K562 (cell line): ENCODE results near the gene RPL14. TPM values are rescaled to one million over a fixed set of nuclear protein-coding genes. Genes with fewer than 3 reads are reported as not detected.

Experiments used
- ATAC-seq: fragments of 200-7000 bp; cut with Tn5 transposase; 3 replicates; pipeline ENCODE4 v1.9.1; 2020; ENCODE audit warnings: moderate library complexity
- BruUV-seq: library from RNA; stranded (reverse); fragments of 400-500 nt; replicated peaks from 2 replicates; lab custom pipeline; 2021; lab: Mats Ljungman, UMichigan
- CTCF ChIA-PET: fragments of 300-600 bp; formaldehyde crosslinking; extraction: SDS; loops from one replicate; lab custom pipeline; 2021; ENCODE audit warnings: low intra/inter-chr PET ratio; lab: Yijun Ruan, JAX
- POLR2A ChIA-PET: fragments of 300-600, 350-650 bp; sonication (Branson Sonifier 250); formaldehyde crosslinking; extraction: SDS; loops from one replicate; lab custom pipeline; 2021; ENCODE audit warnings: antibody characterized with exemption, inconsistent platforms; lab: Yijun Ruan, JAX
- DNase-seq, 4 experiments: peaks; one replicate each; pipeline versions ENCODE4 v3.0.0 to v3.0.0-alpha.2; 2011 to 2018; ENCODE audit warnings: low spot score in 3 of 4, mixed read lengths in 3 of 4; ENCODE audit errors: extremely low read depth in 1 of 4
- FAIRE-seq: peaks from 2 replicates; lab custom pipeline; 2011; peaks lifted over from hg19 to GRCh38; lab: Jason Lieb, UNC
- H2AFZ ChIP-seq: 2 replicates; pipeline ENCODE4 v1.6.0; 2011; ENCODE audit warnings: low read depth, low read length, control low read depth, inconsistent platforms
- H3K27ac ChIP-seq: fragments of 200-600 bp; 3 replicates; pipeline ENCODE4 v1.8.0; 2011; ENCODE audit warnings: low read depth, mild to moderate bottlenecking, control low read depth, inconsistent platforms, low read length, moderate library complexity, mixed read lengths; ENCODE audit errors: extremely low read depth
- H3K27me3 ChIP-seq, 2 experiments: fragments of 300-600 bp in 1 of 2; 2 replicates in 1 of 2; 3 replicates in 1 of 2; pipeline versions ENCODE4 v1.6.0 to v1.8.0; 2011; ENCODE audit warnings: inconsistent platforms in 2 of 2, low read length in 2 of 2, mild to moderate bottlenecking in 1 of 2, mixed read lengths in 1 of 2, moderate library complexity in 1 of 2; ENCODE audit not compliant: control insufficient read depth in 2 of 2, insufficient read depth in 2 of 2
- H3K36me3 ChIP-seq: fragments of 300-600 bp; 3 replicates; pipeline ENCODE4 v1.8.0; 2011; ENCODE audit warnings: mild to moderate bottlenecking, low read length, inconsistent platforms; ENCODE audit not compliant: control insufficient read depth, insufficient read depth
- H3K4me1 ChIP-seq, 2 experiments: fragments of 200-600 bp in 1 of 2; replicated peaks in 1 of 2; 2 replicates in 1 of 2; 3 replicates in 1 of 2; pipeline versions ENCODE4 v1.5.1 to v1.8.0; 2011; ENCODE audit warnings: inconsistent platforms in 2 of 2, low read length in 2 of 2, mild to moderate bottlenecking in 1 of 2, mixed read lengths in 1 of 2, moderate library complexity in 1 of 2; ENCODE audit not compliant: control insufficient read depth in 2 of 2, insufficient read depth in 2 of 2
- H3K4me2 ChIP-seq: 2 replicates; pipeline ENCODE4 v1.6.1; 2011; ENCODE audit warnings: low read length, control low read depth, inconsistent platforms, mixed read lengths; ENCODE audit not compliant: insufficient read depth
- H3K4me3 ChIP-seq: fragments of 200-600 bp; sonication (generic), shearing (Covaris generic); 2 replicates; pipeline ENCODE4 v1.5.1; 2016; ENCODE audit warnings: control low read depth, inconsistent platforms
- H3K79me2 ChIP-seq: fragments of 200-600 bp; 3 replicates; pipeline ENCODE4 v1.8.0; 2011; ENCODE audit warnings: low read length, inconsistent platforms; ENCODE audit not compliant: control insufficient read depth, insufficient read depth
- H3K9ac ChIP-seq, 2 experiments: 2 replicates each; pipeline versions ENCODE4 v1.6.0 to v1.6.1; 2011; ENCODE audit warnings: low read depth in 2 of 2, low read length in 2 of 2, control low read depth in 1 of 2, inconsistent platforms in 1 of 2, mild to moderate bottlenecking in 1 of 2, mixed read lengths in 1 of 2; ENCODE audit not compliant: insufficient read depth in 1 of 2
- H3K9me1 ChIP-seq: one replicate; pipeline ENCODE4 v1.6.0; 2011; ENCODE audit warnings: inconsistent platforms, mild to moderate bottlenecking, low read length, moderate library complexity; ENCODE audit not compliant: control insufficient read depth, insufficient read depth
- H3K9me3 ChIP-seq: replicated peaks from 2 replicates; pipeline ENCODE4 v1.5.1; 2011; ENCODE audit warnings: low read depth, low read length, inconsistent platforms; ENCODE audit not compliant: control insufficient read depth, insufficient read depth
- H4K20me1 ChIP-seq: replicated peaks from 2 replicates; pipeline ENCODE4 v1.6.1; 2011; ENCODE audit warnings: low read length, inconsistent platforms, mixed read lengths; ENCODE audit not compliant: control insufficient read depth, insufficient read depth
- ARID1B ChIP-seq: fragments of 450-650 bp; IDR thresholded peaks from 2 replicates; pipeline ENCODE4 v1.6.1; 2016; ENCODE audit warnings: antibody characterized with exemption, mild to moderate bottlenecking, inconsistent platforms
- CBFA2T3 ChIP-seq: fragments of 450-650 bp; IDR thresholded peaks from 2 replicates; pipeline ENCODE4 v1.6.1; 2017
- FOXJ3 ChIP-seq: sonication (generic); formaldehyde crosslinking; IDR thresholded peaks from 2 replicates; pipeline ENCODE4 v1.4.0; 2020; ENCODE audit warnings: mild to moderate bottlenecking, missing genetic modification reagents
- PRDM10 ChIP-seq: fragments of 450-650 bp; IDR thresholded peaks from 2 replicates; pipeline ENCODE4 v1.6.1; 2018; ENCODE audit not compliant: partially characterized antibody
- TAL1 ChIP-seq: fragments of 450-650 bp; IDR thresholded peaks from 2 replicates; pipeline ENCODE4 v1.6.1; 2016; ENCODE audit warnings: mild to moderate bottlenecking
- WGBS: fragments of 100-300 bp; shearing (Covaris generic); methylation state at CpG from one replicate; pipeline ENCODE4 v1.1.6; 2016; ENCODE audit warnings: low coverage, mixed read lengths; ENCODE audit not compliant: insufficient coverage; ENCODE audit errors: missing lambda C conversion rate; 5-methylcytosine and 5-hydroxymethylcytosine counted together
- in situ Hi-C: fragments of 300-500 bp; cut with MboI; formaldehyde crosslinking; loops from 4 replicates; pipeline ENCODE4 v1.15.0; 2018; ENCODE audit warnings: inconsistent platforms, mixed read lengths
- intact Hi-C: fragments of 100-400 bp; cut with micrococcal nuclease; formaldehyde crosslinking; loops from 2 replicates; pipeline ENCODE4 v1.14.2; 2022
- polyA plus RNA-seq, 8 experiments: library from polyadenylated mRNA; depleted of rRNA in 4 of 8; stranded (reverse) in 5 of 8; unstranded in 3 of 8; fragments of >200 nt; fragmentation: Nextera tagmentation in 2 of 8; fragmentation: Illumina TruSeq in 1 of 8; extraction: Ambion mirVana in 2 of 8; extraction: Trizol in 1 of 8; gene quantifications; 2 replicates each; pipeline versions ENCODE4 v1.2.1 to v1.2.3, GENCODE V29; 2011 to 2014; ENCODE audit warnings: inconsistent platforms in 1 of 8, missing spikeins in 1 of 8
- total RNA-seq, 7 experiments: library from RNA; depleted of rRNA in 6 of 7; stranded (reverse); fragments of >200 nt in 6 of 7; fragmentation: Illumina TruSeq in 2 of 7; extraction: Trizol in 2 of 7; gene quantifications; 2 replicates each; pipeline versions ENCODE4 v1.2.1 to v1.2.3, GENCODE V29; 2011 to 2021; ENCODE audit warnings: low replicate concordance in 1 of 7

The RPL14 gene
- total and polyA plus RNA-seq, 9 of the 15 experiments (the other 6 are each of a cell fraction or from before 2014, with no cell fraction given), result 851 to 4,649 (median 2,133) TPM

GRCh38 chr3:40502034-40502433, 44.9 kb downstream of the RPL14 start:
- H3K36me3 ChIP-seq, result no peaks in the 10 kb centered on the region
- FAIRE-seq, result no peak
- no peaks in the 10 kb centered on the region for H3K9me1 ChIP-seq
- no peak for DNase-seq
- no TSS peak for BruUV-seq
- no peaks in the 10 kb centered on the region for H4K20me1 ChIP-seq
- intact Hi-C loops (no loop called here), in situ Hi-C loops (no loop called here)
- peak overlapping the region; percentile 39; the same call in 1 of the 2 replicates for H2AFZ ChIP-seq
- 0 out of 5 replicates have a peak, but pooled peaks cover 0 to 3% of the 10 kb centered on the region in 2 experiments for H3K27me3 ChIP-seq
- WGBS, result 13% methylated on average over 2 of the region's 2 CpGs
- peaks cover 0 to 7% of the 10 kb centered on the region in 2 experiments; a peak in 3 of 5 replicates for H3K4me1 ChIP-seq
- H3K79me2 ChIP-seq, result no peaks in the 10 kb centered on the region
- ATAC-seq, result no peak
- ChIA-PET POLR2A (interaction anchor here (0.7 to 1.2 kb wide), 2 partner anchors 11 to 193 kb away, joined by 3 read pairs; no protein-coding TSS in a partner anchor), CTCF (no interaction called here)
- no peak overlapping the region for H3K4me3 ChIP-seq
- H3K27ac ChIP-seq, result no peak overlapping the region
- no peaks in the 10 kb centered on the region for H3K9me3 ChIP-seq
- H3K4me2 ChIP-seq, result no peak overlapping the region; the same call in 1 of the 2 replicates
- TF ChIP-seq PRDM10 (peak; percentile 27), TAL1 (peak; percentile 27; the same call in 1 of the 2 replicates), ARID1B (0 out of 2 replicates have a peak, but pooled peaks have one; percentile 16), CBFA2T3 (peak; percentile 51), FOXJ3 (no peak)
- H3K9ac ChIP-seq, result no peak overlapping the region
